Measurements from ENCODE around the gene TBX1. TPM values are rescaled to one million over a fixed set of nuclear protein-coding genes. Genes with fewer than 3 reads are reported as not detected.
A peak's percentile ranks its signal among the peaks of the same experiment; 100 is the strongest.

The TBX1 gene
- total RNA-seq, 1 experiment from 2014 or later, result 12.8 TPM

GRCh38 chr22:19723983-19724827 lies 36.4 kb upstream of the TBX1 start:
- Mint-ChIP-seq H3K4me1 (peaks cover 20% of the 10 kb centered on the region), H3K36me3 (peaks cover 10% of the 10 kb centered on the region), H3K9me3 (no peaks in the 10 kb centered on the region), H3K27ac (no peak overlapping the region), H3K27me3 (ENCODE audit: low read depth) (peaks cover 95% of the 10 kb centered on the region), H3K4me3 (peak overlapping the region; percentile 53)
- peak; percentile 76 for DNase-seq (ENCODE audit: low spot score)
- ATAC-seq, result peak; percentile 68
- ChIA-PET CTCF (interaction anchor here (0.6 to 5.5 kb wide), 44 partner anchors 9 to 239 kb away, joined by 3 to 57 read pairs (median 4); no protein-coding TSS in a partner anchor), POLR2A (interaction anchor here (0.5 to 0.6 kb wide), 2 partner anchors 147 to 389 kb away, joined by 3 to 4 read pairs; no protein-coding TSS in a partner anchor)
- TF ChIP-seq, protein P1, sequence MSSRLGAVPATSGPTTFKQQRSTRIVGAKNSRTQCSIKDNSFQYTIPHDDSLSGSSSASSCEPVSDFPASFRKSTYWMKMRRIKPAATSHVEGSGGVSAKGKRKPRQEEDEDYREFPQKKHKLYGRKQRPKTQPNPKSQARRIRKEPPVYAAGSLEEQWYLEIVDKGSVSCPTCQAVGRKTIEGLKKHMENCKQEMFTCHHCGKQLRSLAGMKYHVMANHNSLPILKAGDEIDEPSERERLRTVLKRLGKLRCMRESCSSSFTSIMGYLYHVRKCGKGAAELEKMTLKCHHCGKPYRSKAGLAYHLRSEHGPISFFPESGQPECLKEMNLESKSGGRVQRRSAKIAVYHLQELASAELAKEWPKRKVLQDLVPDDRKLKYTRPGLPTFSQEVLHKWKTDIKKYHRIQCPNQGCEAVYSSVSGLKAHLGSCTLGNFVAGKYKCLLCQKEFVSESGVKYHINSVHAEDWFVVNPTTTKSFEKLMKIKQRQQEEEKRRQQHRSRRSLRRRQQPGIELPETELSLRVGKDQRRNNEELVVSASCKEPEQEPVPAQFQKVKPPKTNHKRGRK (CRISPR knock-in tag; IDR thresholded peaks at IDR 0.05; ENCODE audit: borderline replicate concordance), result no peak
- TF ChIP-seq EMX1 (CRISPR knock-in tag; IDR thresholded peaks at IDR 0.05), result no peak
- no peak for TF ChIP-seq GRHL2 (CRISPR knock-in tag; IDR thresholded peaks at IDR 0.05; ENCODE audit: insufficient replicate concordance, severe bottlenecking)
- no peak for TF ChIP-seq ATF2 (CRISPR knock-in tag; IDR thresholded peaks at IDR 0.05; ENCODE audit: borderline replicate concordance, low read depth)
- TF ChIP-seq ZNF416 (CRISPR knock-in tag; IDR thresholded peaks at IDR 0.05), result peak; percentile 75; the same call in 1 of the 2 replicates
- TF ChIP-seq RORB (CRISPR knock-in tag; IDR thresholded peaks at IDR 0.05), result no peak
- TF ChIP-seq ELF4 (CRISPR knock-in tag; IDR thresholded peaks at IDR 0.05; ENCODE audit: low read depth), result no peak
- TF ChIP-seq USF2 (CRISPR knock-in tag; IDR thresholded peaks at IDR 0.05), result no peak
- TF ChIP-seq CTCF (IDR thresholded peaks at IDR 0.05), result peak; percentile 27; the same call in 1 of the 2 replicates
- TF ChIP-seq, protein P2, sequence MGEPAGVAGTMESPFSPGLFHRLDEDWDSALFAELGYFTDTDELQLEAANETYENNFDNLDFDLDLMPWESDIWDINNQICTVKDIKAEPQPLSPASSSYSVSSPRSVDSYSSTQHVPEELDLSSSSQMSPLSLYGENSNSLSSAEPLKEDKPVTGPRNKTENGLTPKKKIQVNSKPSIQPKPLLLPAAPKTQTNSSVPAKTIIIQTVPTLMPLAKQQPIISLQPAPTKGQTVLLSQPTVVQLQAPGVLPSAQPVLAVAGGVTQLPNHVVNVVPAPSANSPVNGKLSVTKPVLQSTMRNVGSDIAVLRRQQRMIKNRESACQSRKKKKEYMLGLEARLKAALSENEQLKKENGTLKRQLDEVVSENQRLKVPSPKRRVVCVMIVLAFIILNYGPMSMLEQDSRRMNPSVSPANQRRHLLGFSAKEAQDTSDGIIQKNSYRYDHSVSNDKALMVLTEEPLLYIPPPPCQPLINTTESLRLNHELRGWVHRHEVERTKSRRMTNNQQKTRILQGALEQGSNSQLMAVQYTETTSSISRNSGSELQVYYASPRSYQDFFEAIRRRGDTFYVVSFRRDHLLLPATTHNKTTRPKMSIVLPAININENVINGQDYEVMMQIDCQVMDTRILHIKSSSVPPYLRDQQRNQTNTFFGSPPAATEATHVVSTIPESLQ (CRISPR knock-in tag; IDR thresholded peaks at IDR 0.05), result no peak
- TF ChIP-seq ESRRA (CRISPR knock-in tag; IDR thresholded peaks at IDR 0.05; ENCODE audit: borderline replicate concordance), result peak; percentile 30; the same call in 1 of the 2 replicates
- TF ChIP-seq ZNF423 (CRISPR knock-in tag; IDR thresholded peaks at IDR 0.05), result no peak; the same call in 1 of the 2 replicates
- TF ChIP-seq NR3C1 (CRISPR knock-in tag; conservative IDR thresholded peaks at IDR 0.05; ENCODE audit: low read depth), result no peak
- TF ChIP-seq ZNF232 (CRISPR knock-in tag; IDR thresholded peaks at IDR 0.05), result no peak
- peak; percentile 65 for TF ChIP-seq SP1 (CRISPR knock-in tag; conservative IDR thresholded peaks at IDR 0.05)
- no peak for TF ChIP-seq ARID4B (CRISPR knock-in tag; IDR thresholded peaks at IDR 0.05; ENCODE audit: borderline replicate concordance)
- TF ChIP-seq ETV6 (CRISPR knock-in tag; IDR thresholded peaks at IDR 0.05), result no peak
- TF ChIP-seq IRF2 (CRISPR knock-in tag; IDR thresholded peaks at IDR 0.05; ENCODE audit: borderline replicate concordance, low read depth), result no peak
- TF ChIP-seq, protein P3, sequence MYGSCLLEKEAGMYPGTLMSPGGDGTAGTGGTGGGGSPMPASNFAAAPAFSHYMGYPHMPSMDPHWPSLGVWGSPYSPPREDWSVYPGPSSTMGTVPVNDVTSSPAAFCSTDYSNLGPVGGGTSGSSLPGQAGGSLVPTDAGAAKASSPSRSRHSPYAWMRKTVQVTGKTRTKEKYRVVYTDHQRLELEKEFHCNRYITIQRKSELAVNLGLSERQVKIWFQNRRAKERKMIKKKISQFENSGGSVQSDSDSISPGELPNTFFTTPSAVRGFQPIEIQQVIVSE (CRISPR knock-in tag; IDR thresholded peaks at IDR 0.05; ENCODE audit: borderline replicate concordance), result no peak
- TF ChIP-seq NFATC4 (CRISPR knock-in tag; IDR thresholded peaks at IDR 0.05), result no peak

Measured in WTC11 (cell line).